B cell (primary cell): ENCODE data around the gene COQ8A. TPM values are rescaled to one million over a fixed set of nuclear protein-coding genes. Genes with fewer than 3 reads are reported as not detected.

Experiments
- ATAC-seq: fragments of 200-7000 bp; cut with Tn5 transposase; one replicate; pipeline ENCODE4 v1.10.0; 2021; ENCODE audit warnings: low read depth, mild to moderate bottlenecking, moderate number of reproducible peaks, moderate library complexity
- CTCF ChIA-PET: fragments of 350-600 bp; sonication (Branson Sonifier 250); formaldehyde crosslinking; loops from one replicate; lab custom pipeline; 2021; ENCODE audit warnings: antibody characterized with exemption, inconsistent platforms; lab: Charles Lee
- POLR2A ChIA-PET: fragments of 350-600 bp; sonication (Branson Sonifier 250); formaldehyde crosslinking; loops from one replicate; lab custom pipeline; 2021; ENCODE audit warnings: antibody characterized with exemption; lab: Charles Lee
- DNase-seq: peaks from one replicate; pipeline ENCODE4 v3.0.0; 2013
- H2AFZ ChIP-seq: 2 replicates; pipeline ENCODE4 v1.6.1; 2012; ENCODE audit warnings: mild to moderate bottlenecking, low read depth, low read length; ENCODE audit not compliant: insufficient read depth, poor library complexity, severe bottlenecking
- H3K27ac ChIP-seq, 2 donors: 1 replicate in 1 of 2; 2 replicates in 1 of 2; pipeline ENCODE4 v1.5.1; 2012 to 2013; ENCODE audit warnings: low read length in 2 of 2, mild to moderate bottlenecking in 2 of 2, moderate library complexity in 1 of 2
- H3K27me3 ChIP-seq, 4 experiments: fragments of 200-600 bp in 1 of 4; sonication (generic) in 1 of 4; replicated peaks in 1 of 4; 1 replicate in 2 of 4; 2 replicates in 2 of 4; pipeline versions ENCODE4 v1.6.1 to v1.7.0; 2013 to 2016; ENCODE audit warnings: low read length in 3 of 4, mild to moderate bottlenecking in 2 of 4, mixed read lengths in 1 of 4, moderate library complexity in 1 of 4; ENCODE audit not compliant: insufficient read depth in 4 of 4, control insufficient read depth in 3 of 4; ENCODE audit errors: control extremely low read depth in 1 of 4
- H3K36me3 ChIP-seq, 2 experiments: replicated peaks in 1 of 2; 1 replicate in 1 of 2; 2 replicates in 1 of 2; pipeline versions ENCODE4 v1.6.1 to v1.7.1; 2013; ENCODE audit warnings: low read length in 1 of 2; ENCODE audit not compliant: insufficient read depth in 2 of 2, control insufficient read depth in 1 of 2; ENCODE audit errors: control extremely low read depth in 1 of 2, extremely low read depth in 1 of 2
- H3K4me1 ChIP-seq, 2 donors: fragments of 200-600 bp in 1 of 2; sonication (generic) in 1 of 2; 1 replicate in 1 of 2; 2 replicates in 1 of 2; pipeline versions ENCODE4 v1.5.1 to v1.6.1; 2013 to 2017; ENCODE audit warnings: low read length in 2 of 2; ENCODE audit not compliant: control insufficient read depth in 2 of 2, insufficient read depth in 2 of 2
- H3K4me2 ChIP-seq: replicated peaks from 2 replicates; pipeline ENCODE3; 2012; ENCODE audit warnings: mild to moderate bottlenecking, low read depth, low read length; ENCODE audit not compliant: poor library complexity, severe bottlenecking
- H3K4me3 ChIP-seq, 5 experiments: fragments of 200-600 bp in 1 of 5; sonication (generic) in 1 of 5; 1 replicate in 3 of 5; 2 replicates in 2 of 5; pipeline versions ENCODE4 v1.5.1 to v1.7.0; 2011 to 2016; ENCODE audit warnings: low read length in 4 of 5, mild to moderate bottlenecking in 4 of 5, low read depth in 2 of 5, control low read depth in 1 of 5, moderate library complexity in 1 of 5; ENCODE audit not compliant: insufficient read depth in 1 of 5; ENCODE audit errors: control extremely low read depth in 1 of 5, extremely low read depth in 1 of 5
- H3K79me2 ChIP-seq: fragments of 200-600 bp; sonication (generic); one replicate; pipeline ENCODE4 v1.6.0; 2016; ENCODE audit warnings: low read length; ENCODE audit not compliant: control insufficient read depth, insufficient read depth
- H3K9ac ChIP-seq: fragments of 200-600 bp; sonication (generic); 2 replicates; pipeline ENCODE4 v1.6.1; 2017; ENCODE audit warnings: mild to moderate bottlenecking, low read length, moderate library complexity
- H3K9me3 ChIP-seq, 3 donors: one replicate each; pipeline versions ENCODE4 v1.6.1 to v1.7.1; 2013; ENCODE audit warnings: low read length in 2 of 3; ENCODE audit not compliant: control insufficient read depth in 2 of 3, insufficient read depth in 1 of 3; ENCODE audit errors: control extremely low read depth in 1 of 3
- H4K20me1 ChIP-seq: 2 replicates; pipeline ENCODE4 v1.6.0; 2012; ENCODE audit warnings: mild to moderate bottlenecking, low read length; ENCODE audit not compliant: insufficient read depth, control insufficient read depth, poor library complexity, severe bottlenecking
- H3K27ac Mint-ChIP-seq: one replicate; pipeline ENCODE4 v1.8.0; 2021; ENCODE audit warnings: mixed read lengths
- H3K27me3 Mint-ChIP-seq: one replicate; pipeline ENCODE4 v1.8.0; 2021; ENCODE audit warnings: mixed read lengths
- H3K4me1 Mint-ChIP-seq: one replicate; pipeline ENCODE4 v1.8.0; 2021; ENCODE audit warnings: mixed read lengths
- H3K4me3 Mint-ChIP-seq: one replicate; pipeline ENCODE4 v1.8.0; 2021; ENCODE audit warnings: mixed read lengths
- H3K9me3 Mint-ChIP-seq: one replicate; pipeline ENCODE4 v1.8.0; 2022; ENCODE audit warnings: mixed read lengths; ENCODE audit not compliant: insufficient read depth
- EZH2 ChIP-seq: IDR thresholded peaks from 2 replicates; pipeline ENCODE4 v1.6.1; 2012; ENCODE audit warnings: borderline replicate concordance, low read depth, mild to moderate bottlenecking, moderate library complexity, low read length; ENCODE audit not compliant: insufficient read depth, poor library complexity, severe bottlenecking
- WGBS: methylation state at CpG from one replicate; pipeline ENCODE4 v1.1.5; 2013; ENCODE audit warnings: missing lambda C conversion rate; ENCODE audit not compliant: insufficient coverage; 5-methylcytosine and 5-hydroxymethylcytosine counted together
- intact Hi-C: fragments of 100-400 bp; cut with micrococcal nuclease; formaldehyde crosslinking; loops from one replicate; pipeline ENCODE4 v1.10.0; 2022
- polyA plus RNA-seq: library from polyadenylated mRNA; depleted of rRNA; stranded (reverse); fragments of >200 nt; gene quantifications from 2 replicates; pipeline ENCODE4 v1.2.3, GENCODE V29; 2012
- total RNA-seq, 2 donors: library from RNA; stranded (reverse); fragments of 120-200 nt in 1 of 2; gene quantifications; 1 replicate in 1 of 2; 2 replicates in 1 of 2; pipeline versions ENCODE4 v1.2.3 to v1.2.4, GENCODE V29; 2013 to 2022
- TF ChIP-seq, protein P1 (sequence below): fragments of 200-600 bp; IDR thresholded peaks from one replicate; pipeline ENCODE4 v1.8.0; 2022; ENCODE audit warnings: antibody characterized with exemption, mild to moderate bottlenecking

COQ8A gene
- total and polyA plus RNA-seq, 2 donors (not counting 1 experiment from before 2014, with no cell fraction given) = 44.3 to 58.2 TPM

DNA sequence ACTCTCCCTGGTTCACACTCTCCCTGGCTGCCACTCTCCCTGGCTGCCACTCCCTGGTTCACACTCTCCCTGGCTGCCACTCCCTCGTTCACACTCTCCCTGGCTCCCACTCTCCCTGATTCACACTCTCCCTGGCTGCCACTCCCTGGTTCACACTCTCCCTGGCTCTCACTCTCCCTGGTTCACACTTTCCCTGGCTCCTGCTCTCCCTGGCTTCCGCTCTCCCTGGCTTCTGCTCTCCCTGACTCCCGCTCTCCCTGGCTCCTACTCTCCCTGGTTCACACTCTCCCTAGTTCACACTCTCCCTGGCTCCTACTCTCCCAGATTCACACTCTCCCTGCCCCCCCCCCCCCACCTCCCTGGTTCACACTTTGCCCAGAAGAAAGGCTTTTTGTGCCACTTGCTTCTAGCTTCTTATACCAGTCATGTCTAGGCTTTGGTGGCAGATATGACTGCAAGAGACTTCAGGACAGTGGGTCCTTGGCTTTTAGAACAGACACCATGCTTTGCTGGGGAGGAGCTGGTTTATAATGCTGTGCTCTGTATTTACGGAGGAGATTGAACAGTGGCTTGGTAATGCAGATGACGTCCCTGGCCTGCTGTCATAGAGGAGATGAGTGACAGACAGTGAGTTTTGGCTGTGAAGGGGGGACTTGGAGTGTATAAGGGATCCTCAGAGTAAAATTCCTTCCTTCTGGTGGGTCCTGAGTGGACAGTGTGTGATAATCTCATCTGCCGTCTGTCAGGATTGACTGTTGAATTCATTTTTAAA, 17.0 kb downstream of the COQ8A start:
- Mint-ChIP-seq H3K27ac (no peak overlapping the region), H3K4me3 (no peak overlapping the region), H3K9me3 (no peaks in the 10 kb centered on the region), H3K27me3 (no peaks in the 10 kb centered on the region), H3K4me1 (peaks cover 52% of the 10 kb centered on the region)
- WGBS = 90% methylated on average over 4 of the region's 6 CpGs
- Histone ChIP-seq H3K4me1 (peaks cover 0 to under 1% of the 10 kb centered on the region in 2 donors), H3K36me3 (peaks cover 0 to 2% of the 10 kb centered on the region in 2 experiments), H2AFZ (no peak overlapping the region), H4K20me1 (peaks cover 91% of the 10 kb centered on the region), H3K4me2 (no peak overlapping the region), H3K9me3 (peaks cover 0 to 20% (median 0%) of the 10 kb centered on the region in 3 donors), H3K4me3 (no peak overlapping the region), H3K27me3 (no peaks in the 10 kb centered on the region), H3K27ac (no peak overlapping the region), H3K79me2 (peaks cover 91% of the 10 kb centered on the region), H3K9ac (no peak overlapping the region)
- ChIA-PET CTCF (no interaction called here), POLR2A (no interaction called here)
- ATAC-seq = no peak
- no peak for DNase-seq
- no peak for TF ChIP-seq EZH2
- TF ChIP-seq, protein P1, sequence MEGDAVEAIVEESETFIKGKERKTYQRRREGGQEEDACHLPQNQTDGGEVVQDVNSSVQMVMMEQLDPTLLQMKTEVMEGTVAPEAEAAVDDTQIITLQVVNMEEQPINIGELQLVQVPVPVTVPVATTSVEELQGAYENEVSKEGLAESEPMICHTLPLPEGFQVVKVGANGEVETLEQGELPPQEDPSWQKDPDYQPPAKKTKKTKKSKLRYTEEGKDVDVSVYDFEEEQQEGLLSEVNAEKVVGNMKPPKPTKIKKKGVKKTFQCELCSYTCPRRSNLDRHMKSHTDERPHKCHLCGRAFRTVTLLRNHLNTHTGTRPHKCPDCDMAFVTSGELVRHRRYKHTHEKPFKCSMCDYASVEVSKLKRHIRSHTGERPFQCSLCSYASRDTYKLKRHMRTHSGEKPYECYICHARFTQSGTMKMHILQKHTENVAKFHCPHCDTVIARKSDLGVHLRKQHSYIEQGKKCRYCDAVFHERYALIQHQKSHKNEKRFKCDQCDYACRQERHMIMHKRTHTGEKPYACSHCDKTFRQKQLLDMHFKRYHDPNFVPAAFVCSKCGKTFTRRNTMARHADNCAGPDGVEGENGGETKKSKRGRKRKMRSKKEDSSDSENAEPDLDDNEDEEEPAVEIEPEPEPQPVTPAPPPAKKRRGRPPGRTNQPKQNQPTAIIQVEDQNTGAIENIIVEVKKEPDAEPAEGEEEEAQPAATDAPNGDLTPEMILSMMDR = no peak
- intact Hi-C loops = no loop called here

DNA sequence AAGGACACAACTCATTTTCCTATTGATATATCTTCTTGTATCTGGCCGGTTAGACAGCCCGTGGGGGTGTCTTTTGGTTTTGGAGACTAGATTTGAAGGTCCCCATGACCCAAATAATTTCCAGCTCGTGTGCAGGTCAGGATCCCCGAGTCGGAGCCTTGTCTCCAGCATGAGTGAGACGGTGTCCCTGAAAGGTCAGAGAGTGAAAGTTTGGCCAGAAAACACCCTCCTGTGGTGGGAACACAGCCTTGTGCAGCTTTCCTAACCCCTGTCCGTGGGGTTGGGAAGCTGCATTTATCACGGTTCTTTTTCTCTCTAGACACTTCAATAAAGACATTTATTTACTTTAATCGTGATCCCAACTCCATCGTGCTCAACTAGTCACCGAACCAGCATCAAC, 17.6 kb downstream of the COQ8A start:
- WGBS = over 99% methylated on average over 9 of the region's 11 CpGs

More for the DNA sequence above, 17.6 kb downstream of the COQ8A start:
- DNase-seq (no peak), ATAC-seq (no peak)
- TF ChIP-seq EZH2 = no peak
- TF ChIP-seq, protein P1 = no peak
- H3K9me3 ChIP-seq = peaks cover 0 to 20% (median 0%) of the 10 kb centered on the region in 3 donors
- H3K79me2 ChIP-seq = peaks cover 92% of the 10 kb centered on the region
- CTCF ChIA-PET = no interaction called here
- no peak overlapping the region for H3K4me3 ChIP-seq
- H3K4me1 ChIP-seq = peaks cover 3 to 6% of the 10 kb centered on the region in 2 donors
- intact Hi-C loops = no loop called here
- Mint-ChIP-seq H3K4me3 (no peak overlapping the region), H3K4me1 (peaks cover 57% of the 10 kb centered on the region), H3K27ac (no peak overlapping the region), H3K27me3 (no peaks in the 10 kb centered on the region), H3K9me3 (no peaks in the 10 kb centered on the region)
- POLR2A ChIA-PET = no interaction called here
- no peak overlapping the region for H3K27ac ChIP-seq
- no peak overlapping the region for H3K9ac ChIP-seq
- no peak overlapping the region for H2AFZ ChIP-seq
- no peak overlapping the region for H3K4me2 ChIP-seq
- no peaks in the 10 kb centered on the region for H3K27me3 ChIP-seq
- H3K36me3 ChIP-seq = peaks cover 0 to 2% of the 10 kb centered on the region in 2 experiments
- H4K20me1 ChIP-seq = peaks cover 92% of the 10 kb centered on the region
